Activated B cell treated with CpG ODN at 0.5 μM for 24 hours (primary cell): ENCODE data around the gene KRTAP4-12. TPM values are rescaled to one million over a fixed set of nuclear protein-coding genes. Genes with fewer than 3 reads are reported as not detected.
"Not testable (repeated sequence)": the region's sequence is repeated elsewhere in the genome, so short reads cannot be mapped to it uniquely, and the experiment has no call there.

ENCODE experiments used
- ATAC-seq: fragments of 200-7000 bp; cut with Tn5 transposase; one replicate; pipeline ENCODE4 v1.10.0; 2021; ENCODE audit warnings: low read depth, mild to moderate bottlenecking, moderate library complexity
- CTCF ChIA-PET: fragments of 350-600 bp; sonication (Branson Sonifier 250); formaldehyde crosslinking; loops from one replicate; lab custom pipeline; 2021; ENCODE audit warnings: antibody characterized with exemption; lab: Charles Lee
- POLR2A ChIA-PET: fragments of 350-600 bp; sonication (Branson Sonifier 250); formaldehyde crosslinking; loops from one replicate; lab custom pipeline; 2021; ENCODE audit warnings: antibody characterized with exemption; lab: Charles Lee
- DNase-seq: peaks from one replicate; pipeline ENCODE4 v3.0.0; 2022
- H3K27ac Mint-ChIP-seq: one replicate; pipeline ENCODE4 v1.8.0; 2020; ENCODE audit warnings: mixed read lengths
- H3K27me3 Mint-ChIP-seq: one replicate; pipeline ENCODE4 v1.8.0; 2021; ENCODE audit warnings: mixed read lengths
- H3K36me3 Mint-ChIP-seq: one replicate; pipeline ENCODE4 v1.8.0; 2021; ENCODE audit warnings: low read depth, mixed read lengths
- H3K4me1 Mint-ChIP-seq: one replicate; pipeline ENCODE4 v1.8.0; 2021; ENCODE audit warnings: mixed read lengths
- H3K4me3 Mint-ChIP-seq: one replicate; pipeline ENCODE4 v1.8.0; 2020; ENCODE audit warnings: mild to moderate bottlenecking, mixed read lengths
- H3K9me3 Mint-ChIP-seq: one replicate; pipeline ENCODE4 v1.8.0; 2020; ENCODE audit warnings: mixed read lengths
- intact Hi-C: fragments of 100-400 bp; cut with micrococcal nuclease; formaldehyde crosslinking; loops from one replicate; pipeline ENCODE4 v1.15.1; 2024
- total RNA-seq: library from RNA; stranded (reverse); gene quantifications from 2 replicates; pipeline ENCODE4 v1.2.3, GENCODE V29; 2022
- TF ChIP-seq, protein P1 (sequence below): fragments of 200-600 bp; IDR thresholded peaks from one replicate; pipeline ENCODE4 v1.8.0; 2022; ENCODE audit warnings: antibody characterized with exemption, mild to moderate bottlenecking

Gene KRTAP4-12
- total RNA-seq, 1 donor from 2014 or later, result not detected

DNA sequence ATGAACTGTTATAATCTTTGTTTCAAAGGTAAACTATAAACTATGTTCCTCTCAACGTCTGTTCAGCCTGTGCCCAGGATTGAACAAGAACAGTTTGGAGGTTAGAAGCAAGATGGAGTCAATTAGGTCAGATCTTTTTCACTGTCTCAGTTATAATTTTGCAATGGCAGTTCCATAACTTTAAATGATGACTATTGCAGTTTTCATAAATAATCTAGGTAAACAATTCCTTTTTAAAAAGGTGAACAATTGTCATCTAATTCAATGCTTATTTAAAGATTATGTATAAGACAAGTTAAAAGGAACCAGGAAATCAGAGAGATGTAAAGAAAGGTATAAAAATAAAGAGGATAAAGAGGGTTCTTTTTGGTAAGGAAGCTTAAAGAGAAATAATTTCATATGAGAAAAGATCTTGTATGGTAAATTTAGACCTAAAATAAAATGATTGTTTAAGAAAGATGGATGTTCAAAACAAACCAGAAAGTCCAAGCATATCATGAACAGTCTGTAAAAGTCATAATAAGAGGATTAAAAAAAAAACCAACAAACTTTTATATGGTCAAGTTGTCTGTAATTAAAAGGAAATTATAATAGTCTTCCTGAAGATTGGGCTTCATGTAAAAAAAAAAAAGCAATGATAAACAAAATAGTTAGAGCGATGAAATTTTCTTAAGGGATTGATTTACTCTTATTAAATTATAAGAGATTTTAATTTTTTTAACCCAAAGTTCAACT lies 12.7 kb downstream of the KRTAP4-12 start:
- H3K4me3 Mint-ChIP-seq, result no peak overlapping the region
- no peak for DNase-seq
- intact Hi-C loops, result no loop called here
- peaks cover 24% of the 10 kb centered on the region for H3K4me1 Mint-ChIP-seq
- H3K27me3 Mint-ChIP-seq, result peaks cover under 1% of the 10 kb centered on the region
- H3K9me3 Mint-ChIP-seq, result peaks cover 4% of the 10 kb centered on the region
- ChIA-PET CTCF (no interaction called here), POLR2A (no interaction called here)
- peaks cover 3% of the 10 kb centered on the region for H3K36me3 Mint-ChIP-seq
- H3K27ac Mint-ChIP-seq, result no peak overlapping the region
- TF ChIP-seq, protein P1, sequence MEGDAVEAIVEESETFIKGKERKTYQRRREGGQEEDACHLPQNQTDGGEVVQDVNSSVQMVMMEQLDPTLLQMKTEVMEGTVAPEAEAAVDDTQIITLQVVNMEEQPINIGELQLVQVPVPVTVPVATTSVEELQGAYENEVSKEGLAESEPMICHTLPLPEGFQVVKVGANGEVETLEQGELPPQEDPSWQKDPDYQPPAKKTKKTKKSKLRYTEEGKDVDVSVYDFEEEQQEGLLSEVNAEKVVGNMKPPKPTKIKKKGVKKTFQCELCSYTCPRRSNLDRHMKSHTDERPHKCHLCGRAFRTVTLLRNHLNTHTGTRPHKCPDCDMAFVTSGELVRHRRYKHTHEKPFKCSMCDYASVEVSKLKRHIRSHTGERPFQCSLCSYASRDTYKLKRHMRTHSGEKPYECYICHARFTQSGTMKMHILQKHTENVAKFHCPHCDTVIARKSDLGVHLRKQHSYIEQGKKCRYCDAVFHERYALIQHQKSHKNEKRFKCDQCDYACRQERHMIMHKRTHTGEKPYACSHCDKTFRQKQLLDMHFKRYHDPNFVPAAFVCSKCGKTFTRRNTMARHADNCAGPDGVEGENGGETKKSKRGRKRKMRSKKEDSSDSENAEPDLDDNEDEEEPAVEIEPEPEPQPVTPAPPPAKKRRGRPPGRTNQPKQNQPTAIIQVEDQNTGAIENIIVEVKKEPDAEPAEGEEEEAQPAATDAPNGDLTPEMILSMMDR, result no peak
- no peak for ATAC-seq

DNA sequence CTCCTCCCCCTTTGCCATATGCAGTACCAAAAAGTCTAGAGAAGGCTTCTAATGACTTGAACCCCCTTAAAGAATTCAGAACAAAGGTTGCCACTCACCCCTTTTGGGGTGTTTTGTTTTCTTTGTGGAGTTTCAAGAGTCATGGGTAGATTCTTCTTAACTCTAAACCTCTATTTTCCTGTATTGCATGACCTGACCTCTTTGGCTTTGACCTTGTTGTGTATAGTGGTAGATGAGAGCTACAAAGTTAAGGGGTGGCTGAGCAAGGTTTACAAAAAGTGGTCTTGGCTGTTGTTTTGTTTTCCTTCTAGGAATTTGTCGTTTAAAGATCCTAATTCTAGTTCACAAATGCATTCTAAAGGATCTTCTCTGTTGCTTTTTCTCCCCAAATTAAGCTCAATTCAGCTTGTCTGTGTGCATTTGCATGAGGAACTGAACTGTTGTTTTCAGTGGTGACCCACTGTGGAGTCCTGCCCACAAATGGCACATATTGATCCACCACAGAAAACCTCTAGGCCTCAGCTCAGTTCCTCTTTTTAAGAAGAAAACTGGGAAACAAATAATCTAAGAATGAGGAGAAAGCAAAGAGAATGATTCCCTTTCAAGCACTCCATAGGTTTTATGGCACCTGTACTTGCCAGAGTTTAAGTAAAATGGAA lies 15.1 kb downstream of the KRTAP4-12 start:
- intact Hi-C loops, DNase-seq, H3K36me3 Mint-ChIP-seq, CTCF ChIA-PET, H3K27me3 Mint-ChIP-seq, H3K9me3 Mint-ChIP-seq, POLR2A ChIA-PET, ATAC-seq: not testable (repeated sequence)
- peak overlapping the region; percentile 48 for H3K27ac Mint-ChIP-seq
- peak overlapping the region; percentile 21 for H3K4me3 Mint-ChIP-seq
- peaks cover 15% of the 10 kb centered on the region for H3K4me1 Mint-ChIP-seq

DNA sequence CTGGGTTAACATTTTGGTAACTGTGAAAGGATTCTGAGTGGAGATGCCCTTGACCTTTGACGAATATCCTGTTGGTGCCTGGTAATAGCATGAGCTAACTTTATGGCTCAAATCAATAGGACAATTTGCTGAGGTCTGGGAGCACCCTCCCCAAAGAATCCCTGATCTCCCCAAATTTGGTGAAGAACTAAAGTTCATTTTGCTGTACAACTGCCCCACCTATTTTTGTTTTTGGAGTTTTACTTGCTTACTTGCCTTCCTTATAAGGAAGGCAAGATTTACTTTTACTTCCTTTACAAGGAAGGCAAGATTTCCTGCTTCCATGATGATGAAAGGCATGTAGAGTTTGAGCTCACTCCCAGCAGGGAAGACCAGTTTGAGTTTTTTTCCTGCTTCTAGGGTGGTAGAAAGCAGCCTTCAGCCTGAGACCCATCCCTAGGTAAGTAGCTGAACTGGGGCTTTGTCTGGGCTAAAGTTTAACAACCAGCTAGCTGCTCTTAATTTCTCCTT lies 16.0 kb downstream of the KRTAP4-12 start:
- intact Hi-C loops, result no loop called here
- POLR2A ChIA-PET, result no interaction called here

GRCh38 chr17:41105347-41105746 lies 18.6 kb downstream of the KRTAP4-12 start, which contains the start of gene KRTAP4-9:
Gene KRTAP4-9 (plus strand): TSS chr17:41105389. CDS start chr17:41105389, 0 bp downstream.
- H3K27me3 Mint-ChIP-seq, H3K9me3 Mint-ChIP-seq, H3K27ac Mint-ChIP-seq, POLR2A ChIA-PET, DNase-seq, intact Hi-C loops, H3K4me3 Mint-ChIP-seq, H3K36me3 Mint-ChIP-seq, ATAC-seq, CTCF ChIA-PET: not testable (repeated sequence)
- H3K4me1 Mint-ChIP-seq, result peaks cover 17% of the 10 kb centered on the region

More for the DNA sequence above, 16.0 kb downstream of the KRTAP4-12 start:
- Mint-ChIP-seq H3K36me3 (peaks cover 1% of the 10 kb centered on the region), H3K4me3 (no peak overlapping the region), H3K27me3 (peaks cover 6% of the 10 kb centered on the region), H3K9me3 (peaks cover 4% of the 10 kb centered on the region), H3K4me1 (peaks cover 15% of the 10 kb centered on the region), H3K27ac (peak overlapping the region; percentile 46)
- CTCF ChIA-PET, result no interaction called here
- TF ChIP-seq, protein P1, result no peak
- no peak for DNase-seq
- ATAC-seq, result no peak

GRCh38 chr17:41104386-41105038 lies 19.5 kb downstream of the KRTAP4-12 start:
- intact Hi-C loops, H3K27ac Mint-ChIP-seq, POLR2A ChIA-PET, H3K4me3 Mint-ChIP-seq, CTCF ChIA-PET, H3K36me3 Mint-ChIP-seq, H3K9me3 Mint-ChIP-seq, ATAC-seq, DNase-seq: not testable (repeated sequence)
- Mint-ChIP-seq H3K27me3 (peaks cover 13% of the 10 kb centered on the region), H3K4me1 (peaks cover 23% of the 10 kb centered on the region)

- no peak for DNase-seq
- no peaks in the 10 kb centered on the region for H3K36me3 Mint-ChIP-seq
- intact Hi-C loops, result no loop called here
- no peaks in the 10 kb centered on the region for H3K9me3 Mint-ChIP-seq
- no peak overlapping the region for H3K4me3 Mint-ChIP-seq
- TF ChIP-seq, protein P1, result no peak
- peaks cover 21% of the 10 kb centered on the region for H3K4me1 Mint-ChIP-seq
- ChIA-PET POLR2A (no interaction called here), CTCF (no interaction called here)
- no peak for ATAC-seq
- H3K27me3 Mint-ChIP-seq, result peaks cover 13% of the 10 kb centered on the region
- H3K27ac Mint-ChIP-seq, result no peak overlapping the region
Measured at GRCh38 chr17:41103896-41104295, 20.1 kb downstream of the KRTAP4-12 start.
